SK-N-SH treated with all-trans-retinoic acid at 6 μM for 48 hours (cell line): ENCODE data around the gene KIF21A.

Source experiments
- ATAC-seq: fragments of 200-7000 bp; cut with Tn5 transposase; 3 replicates; pipeline ENCODE4 v1.9.1; 2020; ENCODE audit warnings: mild to moderate bottlenecking, moderate library complexity
- ARNTL ChIP-seq: fragments of 450-650 bp; formaldehyde crosslinking; IDR thresholded peaks from 2 replicates; pipeline ENCODE4 v1.5.0; 2020; ENCODE audit warnings: low read depth, mild to moderate bottlenecking, moderate library complexity, borderline replicate concordance
- CREB5 ChIP-seq: fragments of 250-450 bp; sonication (Bioruptor Pico); IDR thresholded peaks from 2 replicates; pipeline ENCODE4 v1.5.1; 2020; ENCODE audit warnings: low read depth, mild to moderate bottlenecking, moderate library complexity
- CSDC2 ChIP-seq: fragments of 250-450 bp; sonication (Bioruptor Pico); IDR thresholded peaks from 2 replicates; pipeline ENCODE4 v1.5.0; 2020; ENCODE audit warnings: mild to moderate bottlenecking, moderate library complexity
- ESRRG ChIP-seq: fragments of 250-450 bp; sonication (Bioruptor Pico); IDR thresholded peaks from 2 replicates; pipeline ENCODE4 v1.6.1; 2021; ENCODE audit warnings: mild to moderate bottlenecking
- GLIS3 ChIP-seq: fragments of 250-450 bp; sonication (Bioruptor Pico); IDR thresholded peaks from 2 replicates; pipeline ENCODE4 v1.5.0; 2020; ENCODE audit warnings: mild to moderate bottlenecking, moderate library complexity
- ISL1 ChIP-seq: fragments of 250-450 bp; sonication (Bioruptor Pico); IDR thresholded peaks from 2 replicates; pipeline ENCODE4 v2.1.2; 2022; ENCODE audit warnings: mild to moderate bottlenecking, moderate library complexity
- OSR1 ChIP-seq: fragments of 250-450 bp; sonication (Bioruptor Pico); IDR thresholded peaks from 2 replicates; pipeline ENCODE4 v1.8.0; 2022; ENCODE audit warnings: moderate library complexity, mild to moderate bottlenecking, inconsistent platforms
- PPARA ChIP-seq: fragments of 250-450 bp; sonication (Bioruptor Pico); IDR thresholded peaks from 2 replicates; pipeline ENCODE4 v1.5.0; 2020; ENCODE audit warnings: mild to moderate bottlenecking, borderline replicate concordance
- RARB ChIP-seq: fragments of 250-450 bp; sonication (Bioruptor Pico); IDR thresholded peaks from 2 replicates; pipeline ENCODE4 v1.8.0; 2021; ENCODE audit warnings: mild to moderate bottlenecking, moderate library complexity
- SNAI2 ChIP-seq: fragments of 250-450 bp; sonication (Bioruptor Pico); IDR thresholded peaks from 2 replicates; pipeline ENCODE4 v1.5.0; 2020; ENCODE audit warnings: mild to moderate bottlenecking, moderate library complexity
- TCF4 ChIP-seq: fragments of 250-450 bp; sonication (Bioruptor Pico); IDR thresholded peaks from 2 replicates; pipeline ENCODE4 v1.8.0; 2021; ENCODE audit warnings: mild to moderate bottlenecking, moderate library complexity, borderline replicate concordance
- TOX ChIP-seq: fragments of 250-450 bp; sonication (Bioruptor Pico); IDR thresholded peaks from 2 replicates; pipeline ENCODE4 v1.8.0; 2021; ENCODE audit warnings: mild to moderate bottlenecking, moderate library complexity, borderline replicate concordance
- TSHZ2 ChIP-seq: fragments of 250-450 bp; sonication (Bioruptor Pico); IDR thresholded peaks from 2 replicates; pipeline ENCODE4 v1.5.0; 2020; ENCODE audit warnings: mild to moderate bottlenecking, moderate library complexity
- ZC3H10 ChIP-seq: fragments of 250-450 bp; sonication (Bioruptor Pico); IDR thresholded peaks from 2 replicates; pipeline ENCODE4 v1.5.1; 2021; ENCODE audit warnings: mild to moderate bottlenecking, moderate library complexity
- ZFP3 ChIP-seq: fragments of 250-450 bp; sonication (Bioruptor Pico); IDR thresholded peaks from 2 replicates; pipeline ENCODE4 v1.5.0; 2020; ENCODE audit warnings: mild to moderate bottlenecking, moderate library complexity
- ZFP30 ChIP-seq: fragments of 450-650 bp; formaldehyde crosslinking; IDR thresholded peaks from 2 replicates; pipeline ENCODE4 v1.5.0; 2022; ENCODE audit warnings: mild to moderate bottlenecking, moderate library complexity
- ZNF565 ChIP-seq: fragments of 450-650 bp; formaldehyde crosslinking; conservative IDR thresholded peaks from 2 replicates; pipeline ENCODE4 v1.5.0; 2020; ENCODE audit warnings: low read depth, mild to moderate bottlenecking, moderate library complexity
- TF ChIP-seq, protein P1 (sequence below): fragments of 250-450 bp; sonication (Bioruptor Pico); IDR thresholded peaks from 2 replicates; pipeline ENCODE4 v1.8.0; 2021; ENCODE audit warnings: low read depth, mild to moderate bottlenecking, moderate library complexity, borderline replicate concordance
- TF ChIP-seq, protein P2 (sequence below): fragments of 250-450 bp; sonication (Bioruptor Pico); IDR thresholded peaks from 2 replicates; pipeline ENCODE4 v1.5.1; 2021; ENCODE audit warnings: mild to moderate bottlenecking, moderate library complexity

KIF21A gene

DNA sequence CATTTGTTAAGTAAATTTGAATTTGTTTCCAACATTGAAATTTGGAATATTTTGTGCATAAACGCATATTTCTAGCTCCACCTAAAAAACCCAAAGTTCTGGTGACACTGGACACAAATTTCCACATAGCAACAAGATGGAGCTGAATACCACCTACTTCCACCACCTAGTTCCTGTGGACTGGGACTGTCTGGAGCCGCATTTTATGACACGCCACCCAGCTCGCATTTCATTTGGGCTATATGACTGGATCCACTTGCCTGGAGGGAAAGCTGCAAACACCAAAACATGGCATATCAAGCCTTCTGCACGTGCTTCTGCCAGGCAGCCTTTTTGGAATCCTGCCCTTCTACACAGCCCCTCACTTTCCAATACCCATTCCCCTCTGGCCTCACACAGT lies 173.4 kb downstream of the KIF21A start:
- no peak for ATAC-seq
- TF ChIP-seq, protein P1, sequence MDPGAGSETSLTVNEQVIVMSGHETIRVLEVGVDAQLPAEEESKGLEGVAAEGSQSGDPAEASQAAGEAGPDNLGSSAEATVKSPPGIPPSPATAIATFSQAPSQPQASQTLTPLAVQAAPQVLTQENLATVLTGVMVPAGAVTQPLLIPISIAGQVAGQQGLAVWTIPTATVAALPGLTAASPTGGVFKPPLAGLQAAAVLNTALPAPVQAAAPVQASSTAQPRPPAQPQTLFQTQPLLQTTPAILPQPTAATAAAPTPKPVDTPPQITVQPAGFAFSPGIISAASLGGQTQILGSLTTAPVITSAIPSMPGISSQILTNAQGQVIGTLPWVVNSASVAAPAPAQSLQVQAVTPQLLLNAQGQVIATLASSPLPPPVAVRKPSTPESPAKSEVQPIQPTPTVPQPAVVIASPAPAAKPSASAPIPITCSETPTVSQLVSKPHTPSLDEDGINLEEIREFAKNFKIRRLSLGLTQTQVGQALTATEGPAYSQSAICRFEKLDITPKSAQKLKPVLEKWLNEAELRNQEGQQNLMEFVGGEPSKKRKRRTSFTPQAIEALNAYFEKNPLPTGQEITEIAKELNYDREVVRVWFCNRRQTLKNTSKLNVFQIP (CRISPR knock-in tag): no peak
- TF ChIP-seq ZC3H10 (CRISPR knock-in tag) (no peak), ARNTL (CRISPR knock-in tag) (no peak), GLIS3 (no peak), PPARA (CRISPR knock-in tag) (no peak), CSDC2 (CRISPR knock-in tag) (no peak), ZFP30 (CRISPR knock-in tag) (no peak)

GRCh38 chr12:39267886-39268285 lies 175.0 kb downstream of the KIF21A start:
- no peak for ATAC-seq
- TF ChIP-seq CSDC2 (CRISPR knock-in tag) (no peak), TOX (no peak), ZNF565 (no peak), PPARA (CRISPR knock-in tag) (no peak), RARB (CRISPR knock-in tag) (no peak), ZFP30 (CRISPR knock-in tag) (no peak), ESRRG (CRISPR knock-in tag) (no peak), CREB5 (no peak), TCF4 (CRISPR knock-in tag) (no peak), ISL1 (no peak), ZFP3 (CRISPR knock-in tag) (no peak), TSHZ2 (CRISPR knock-in tag) (no peak), SNAI2 (CRISPR knock-in tag) (no peak), OSR1 (CRISPR knock-in tag) (no peak)
- TF ChIP-seq, protein P2, sequence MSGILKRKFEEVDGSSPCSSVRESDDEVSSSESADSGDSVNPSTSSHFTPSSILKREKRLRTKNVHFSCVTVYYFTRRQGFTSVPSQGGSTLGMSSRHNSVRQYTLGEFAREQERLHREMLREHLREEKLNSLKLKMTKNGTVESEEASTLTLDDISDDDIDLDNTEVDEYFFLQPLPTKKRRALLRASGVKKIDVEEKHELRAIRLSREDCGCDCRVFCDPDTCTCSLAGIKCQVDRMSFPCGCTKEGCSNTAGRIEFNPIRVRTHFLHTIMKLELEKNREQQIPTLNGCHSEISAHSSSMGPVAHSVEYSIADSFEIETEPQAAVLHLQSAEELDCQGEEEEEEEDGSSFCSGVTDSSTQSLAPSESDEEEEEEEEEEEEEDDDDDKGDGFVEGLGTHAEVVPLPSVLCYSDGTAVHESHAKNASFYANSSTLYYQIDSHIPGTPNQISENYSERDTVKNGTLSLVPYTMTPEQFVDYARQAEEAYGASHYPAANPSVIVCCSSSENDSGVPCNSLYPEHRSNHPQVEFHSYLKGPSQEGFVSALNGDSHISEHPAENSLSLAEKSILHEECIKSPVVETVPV (CRISPR knock-in tag): no peak
- TF ChIP-seq, all 23 proteins: peak for 0

DNA sequence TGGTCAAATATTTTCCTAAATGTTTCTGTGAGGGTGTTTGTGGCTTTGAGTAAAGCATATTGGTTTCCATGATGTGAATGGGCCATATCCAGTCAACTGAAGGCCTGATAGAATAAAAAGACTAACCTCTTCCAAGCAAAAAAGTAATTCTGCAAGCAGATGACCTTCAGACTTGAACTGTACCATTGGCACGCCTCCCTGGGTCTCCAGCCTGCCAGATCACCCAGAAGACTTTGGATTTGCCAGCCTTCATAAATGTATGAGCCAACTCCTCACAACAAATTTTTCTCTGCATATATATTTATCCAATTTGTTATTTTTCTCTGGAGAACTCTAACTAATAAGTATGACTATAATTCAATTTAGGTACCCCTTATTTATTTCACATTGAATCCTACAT lies 190.3 kb downstream of the KIF21A start:
- ATAC-seq: no peak
- no peak for TF ChIP-seq OSR1 (CRISPR knock-in tag)
- TF ChIP-seq, protein P1 (CRISPR knock-in tag): no peak
- TF ChIP-seq CSDC2 (CRISPR knock-in tag): no peak
- no peak for TF ChIP-seq SNAI2 (CRISPR knock-in tag)
- no peak for TF ChIP-seq ZFP30 (CRISPR knock-in tag)
- TF ChIP-seq, protein P2 (CRISPR knock-in tag): no peak
- TF ChIP-seq GLIS3: no peak
- no peak for TF ChIP-seq TSHZ2 (CRISPR knock-in tag)
- no peak for TF ChIP-seq ARNTL (CRISPR knock-in tag)
- TF ChIP-seq ZC3H10 (CRISPR knock-in tag): no peak
- no peak for TF ChIP-seq ZFP3 (CRISPR knock-in tag)
- TF ChIP-seq PPARA (CRISPR knock-in tag): no peak
- no peak for TF ChIP-seq ZNF565
- TF ChIP-seq ISL1: no peak
- no peak for TF ChIP-seq TCF4 (CRISPR knock-in tag)
